AG08395 (cell line): ENCODE measurements around the gene DOLPP1.

Source experiments
- DNase-seq: peaks from one replicate; pipeline ENCODE4 v3.0.0; 2012; ENCODE audit warnings: mixed read lengths, low spot score

Gene DOLPP1

GRCh38 chr9:129139233-129139992 lies 58.5 kb downstream of the DOLPP1 start:
- peak; percentile 72 for DNase-seq

GRCh38 chr9:129139993-129140396 lies 59.1 kb downstream of the DOLPP1 start:
- peak; percentile 94 for DNase-seq
